ENCODE data around the gene GDF10.

DNA sequence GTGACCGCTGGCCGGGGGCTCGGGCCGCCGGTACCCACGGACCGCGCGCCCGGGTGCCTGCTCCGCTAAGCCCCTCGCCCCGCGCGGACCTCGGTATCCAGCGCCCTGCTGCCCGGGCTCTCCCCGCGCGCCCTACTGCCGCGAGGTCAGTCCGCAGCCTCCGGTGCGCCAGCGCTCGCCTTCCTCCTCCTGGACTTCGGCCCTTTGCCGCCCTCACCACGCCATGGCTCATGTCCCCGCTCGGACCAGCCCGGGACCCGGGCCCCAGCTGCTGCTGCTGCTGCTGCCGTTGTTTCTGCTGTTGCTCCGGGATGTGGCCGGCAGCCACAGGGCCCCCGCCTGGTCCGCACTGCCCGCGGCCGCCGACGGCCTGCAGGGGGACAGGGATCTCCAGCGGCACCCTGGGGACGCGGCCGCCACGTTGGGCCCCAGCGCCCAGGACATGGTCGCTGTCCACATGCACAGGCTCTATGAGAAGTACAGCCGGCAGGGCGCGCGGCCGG is 483 bp downstream of the GDF10 start:
- TF ChIP-seq EZH2phosphoT487 (IDR thresholded peaks at IDR 0.05; ENCODE audit: low read depth, severe bottlenecking, unreplicated experiment) = no peak
- TF ChIP-seq, protein P1, sequence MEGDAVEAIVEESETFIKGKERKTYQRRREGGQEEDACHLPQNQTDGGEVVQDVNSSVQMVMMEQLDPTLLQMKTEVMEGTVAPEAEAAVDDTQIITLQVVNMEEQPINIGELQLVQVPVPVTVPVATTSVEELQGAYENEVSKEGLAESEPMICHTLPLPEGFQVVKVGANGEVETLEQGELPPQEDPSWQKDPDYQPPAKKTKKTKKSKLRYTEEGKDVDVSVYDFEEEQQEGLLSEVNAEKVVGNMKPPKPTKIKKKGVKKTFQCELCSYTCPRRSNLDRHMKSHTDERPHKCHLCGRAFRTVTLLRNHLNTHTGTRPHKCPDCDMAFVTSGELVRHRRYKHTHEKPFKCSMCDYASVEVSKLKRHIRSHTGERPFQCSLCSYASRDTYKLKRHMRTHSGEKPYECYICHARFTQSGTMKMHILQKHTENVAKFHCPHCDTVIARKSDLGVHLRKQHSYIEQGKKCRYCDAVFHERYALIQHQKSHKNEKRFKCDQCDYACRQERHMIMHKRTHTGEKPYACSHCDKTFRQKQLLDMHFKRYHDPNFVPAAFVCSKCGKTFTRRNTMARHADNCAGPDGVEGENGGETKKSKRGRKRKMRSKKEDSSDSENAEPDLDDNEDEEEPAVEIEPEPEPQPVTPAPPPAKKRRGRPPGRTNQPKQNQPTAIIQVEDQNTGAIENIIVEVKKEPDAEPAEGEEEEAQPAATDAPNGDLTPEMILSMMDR (IDR thresholded peaks at IDR 0.05; ENCODE audit: poor library complexity) = peak; percentile 22
- TF ChIP-seq EZH2 (IDR thresholded peaks at IDR 0.05; ENCODE audit: borderline replicate concordance) = no peak
